ENCODE results near the gene HNRNPCL1.

Gene HNRNPCL1

GRCh38 chr1:12798911-12799310 is 49.6 kb downstream of the HNRNPCL1 start:
- no peaks in the 10 kb centered on the region for H4K20me1 ChIP-seq (ENCODE audit: insufficient read depth, low read length)
- H3K4me3 ChIP-seq (ENCODE audit: low read depth, low read length, poor library complexity, severe bottlenecking), result no peak overlapping the region
- H3K9me3 ChIP-seq (ENCODE audit: low read length), result no peaks in the 10 kb centered on the region
- no peaks in the 10 kb centered on the region for H3K4me1 ChIP-seq (ENCODE audit: insufficient read depth, low read length, severe bottlenecking)
- H2AFZ ChIP-seq (ENCODE audit: low read length), result no peak overlapping the region
- TF ChIP-seq CTCF (IDR thresholded peaks at IDR 0.05; ENCODE audit: low read length) (no peak), EZH2 (IDR thresholded peaks at IDR 0.05; ENCODE audit: borderline replicate concordance, low read length) (no peak)
- H3K27me3 ChIP-seq (ENCODE audit: insufficient read depth, low read length), result no peaks in the 10 kb centered on the region
- H3K9ac ChIP-seq (ENCODE audit: low read length), result no peak overlapping the region
- H3K36me3 ChIP-seq (ENCODE audit: insufficient read depth, low read length), result no peaks in the 10 kb centered on the region
- no peak overlapping the region for H3K4me2 ChIP-seq (ENCODE audit: low read length)
- H3K9me2 ChIP-seq (ENCODE audit: low read depth, low read length), result no peaks in the 10 kb centered on the region
- H3K27ac ChIP-seq (ENCODE audit: low read depth, low read length, poor library complexity, severe bottlenecking), result no peak overlapping the region
- H3K79me2 ChIP-seq (ENCODE audit: insufficient read depth, low read length), result no peaks in the 10 kb centered on the region
- H3F3A ChIP-seq (ENCODE audit: insufficient read depth, low read length), result no peaks in the 10 kb centered on the region
